ENCODE results near the gene KANSL1.

DNA sequence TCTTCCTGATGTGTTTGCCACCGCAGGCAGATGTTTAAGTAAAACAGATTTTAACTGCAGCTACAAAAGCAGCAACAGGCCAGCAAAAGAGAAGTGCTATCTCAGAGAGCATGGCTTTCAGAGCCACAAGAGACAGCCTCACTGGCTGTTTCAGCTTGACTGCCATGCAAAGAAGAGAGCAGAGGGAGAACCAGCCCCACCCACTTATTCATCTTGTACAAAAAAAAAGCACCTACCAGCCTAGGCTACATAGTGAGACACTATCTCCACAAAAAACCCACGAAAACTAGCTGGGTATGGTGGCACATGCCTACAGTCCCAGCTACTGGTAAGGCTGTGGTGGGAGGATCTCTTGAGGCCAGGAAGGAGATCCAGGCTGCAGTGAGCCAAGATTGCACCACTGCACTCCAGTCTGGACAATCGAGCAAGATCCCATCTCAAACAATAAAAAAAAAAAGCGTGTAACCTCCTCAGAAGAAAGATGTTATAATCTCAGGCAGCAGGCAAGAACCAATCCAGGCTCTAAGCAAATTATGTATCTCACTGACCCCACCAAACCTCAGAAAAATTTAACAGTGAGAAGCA is 164.2 kb downstream of the KANSL1 start:
- TF ChIP-seq CTCF (conservative IDR thresholded peaks at IDR 0.05 in 1 of 2, IDR thresholded peaks at IDR 0.05 in 1 of 2; ENCODE audit: extremely low read depth in 1 of 2, insufficient read depth in 1 of 2, low read depth in 1 of 2, low read length in 2 of 2): no peak
- TF ChIP-seq EZH2 (IDR thresholded peaks at IDR 0.05; ENCODE audit: borderline replicate concordance, low read length): no peak
